HG03432 (cell line): ENCODE measurements around the gene CFAP141.
"Not testable (repeated sequence)": the region's sequence is repeated elsewhere in the genome, so short reads cannot be mapped to it uniquely, and the experiment has no call there.

Experiments used
- ATAC-seq: cut with Tn5 transposase; IDR thresholded peaks from one replicate; pipeline ENCODE4 v1.9.1; 2021; ENCODE audit warnings: mild to moderate bottlenecking, moderate library complexity; ENCODE audit not compliant: unreplicated experiment

Gene CFAP141

GRCh38 chr1:154206196-154206595 lies at the start of gene CFAP141:
Gene CFAP141, minus strand, starts transcription at chr1:154206333. Its CDS starts 26 bp downstream, at chr1:154206307.
- no peak for ATAC-seq

- no peak for ATAC-seq
These were observed 47.5 kb upstream of the CFAP141 start for GRCh38 chr1:154253671-154254070.

- no peak for ATAC-seq
These were observed 35.7 kb upstream of the CFAP141 start for GRCh38 chr1:154241703-154242351.

- no peak for ATAC-seq
These were observed 34.2 kb upstream of the CFAP141 start for GRCh38 chr1:154240294-154240833.

GRCh38 chr1:154239491-154239890 lies 33.4 kb upstream of the CFAP141 start:
- ATAC-seq = no peak

- no peak for ATAC-seq
These were observed 31.9 kb upstream of the CFAP141 start for GRCh38 chr1:154237880-154238506.

GRCh38 chr1:154237435-154237834 lies 31.3 kb upstream of the CFAP141 start:
- no peak for ATAC-seq

- no peak for ATAC-seq
These were observed 30.7 kb upstream of the CFAP141 start for GRCh38 chr1:154236855-154237254.

GRCh38 chr1:154233127-154233526 lies 27.0 kb upstream of the CFAP141 start:
- not testable (repeated sequence) for ATAC-seq

GRCh38 chr1:154231112-154231511 lies 25.0 kb upstream of the CFAP141 start:
- ATAC-seq = not testable (repeated sequence)

GRCh38 chr1:154225370-154225769 lies 19.2 kb upstream of the CFAP141 start:
- no peak for ATAC-seq

- ATAC-seq = no peak
These were observed 17.5 kb upstream of the CFAP141 start for GRCh38 chr1:154223621-154224020.

- no peak for ATAC-seq
These were observed 16.8 kb upstream of the CFAP141 start for GRCh38 chr1:154222918-154223317.

GRCh38 chr1:154222518-154222917 lies 16.4 kb upstream of the CFAP141 start:
- no peak for ATAC-seq

- ATAC-seq = peak; percentile 24
These were observed 15.3 kb upstream of the CFAP141 start for GRCh38 chr1:154221278-154222001.

GRCh38 chr1:154220970-154221277 lies 14.8 kb upstream of the CFAP141 start:
- no peak for ATAC-seq

GRCh38 chr1:154220071-154220969 lies 14.2 kb upstream of the CFAP141 start, which contains the start of gene UBAP2L:
Gene UBAP2L, plus strand, starts transcription at chr1:154220955. Its CDS starts 4,169 bp downstream, at chr1:154225124.
- ATAC-seq = peak; percentile 87

GRCh38 chr1:154219541-154219940 lies 13.4 kb upstream of the CFAP141 start:
- ATAC-seq = no peak

- no peak for ATAC-seq
These were observed 12.4 kb upstream of the CFAP141 start for GRCh38 chr1:154218545-154218944.

GRCh38 chr1:154213274-154213673 lies 7.1 kb upstream of the CFAP141 start:
- no peak for ATAC-seq

GRCh38 chr1:154212083-154212482 lies 6.0 kb upstream of the CFAP141 start:
- ATAC-seq = no peak
